ENCODE data around the gene ZDHHC20.

- TF ChIP-seq YY1 (IDR thresholded peaks at IDR 0.05; ENCODE audit: low read depth), result no peak
- TF ChIP-seq EP300 (IDR thresholded peaks at IDR 0.05; ENCODE audit: borderline replicate concordance), result no peak
- no peak for TF ChIP-seq TAF1 (IDR thresholded peaks at IDR 0.05; ENCODE audit: low read depth)
- no peak for TF ChIP-seq FOXM1 (IDR thresholded peaks at IDR 0.05; ENCODE audit: borderline replicate concordance, low read depth)
- no peak for TF ChIP-seq MAX (IDR thresholded peaks at IDR 0.05)
- TF ChIP-seq RAD21 (IDR thresholded peaks at IDR 0.05; ENCODE audit: low read depth), result no peak
- TF ChIP-seq CEBPB (IDR thresholded peaks at IDR 0.05), result no peak
- TF ChIP-seq EGR1 (IDR thresholded peaks at IDR 0.05), result no peak
Measured at GRCh38 chr13:21355304-21355703, 103.8 kb downstream of the ZDHHC20 start.

All from Ishikawa (cell line).